Heart right ventricle (tissue), 16 donors: Measurements from ENCODE around the gene SESTD1. TPM values are rescaled to one million over a fixed set of nuclear protein-coding genes. Genes with fewer than 3 reads are reported as not detected.

ENCODE experiments used
- ATAC-seq, 8 donors: fragments of 200-7000 bp; cut with Tn5 transposase; one replicate each; pipeline ENCODE4 v1.9.1; 2020; ENCODE audit warnings: mild to moderate bottlenecking in 8 of 8, moderate library complexity in 8 of 8, moderate number of reproducible peaks in 1 of 8
- DNase-seq, 2 donors: peaks; one replicate each; pipeline ENCODE4 v3.0.0-alpha.2; 2020
- H3K27ac ChIP-seq, 10 donors: fragments of 200-600 bp; sonication (generic) in 2 of 10; one replicate each; pipeline versions ENCODE4 v1.5.0 to v1.8.0; 2020 to 2022; ENCODE audit warnings: mild to moderate bottlenecking in 3 of 10
- H3K27me3 ChIP-seq, 7 donors: fragments of 200-600 bp; one replicate each; pipeline ENCODE4 v1.8.0; 2021 to 2022; ENCODE audit warnings: mild to moderate bottlenecking in 2 of 7
- H3K36me3 ChIP-seq, 9 donors: fragments of 200-600 bp; sonication (generic) in 1 of 9; one replicate each; pipeline versions ENCODE4 v1.5.0 to v1.8.0; 2020 to 2022; ENCODE audit warnings: mild to moderate bottlenecking in 2 of 9
- H3K4me1 ChIP-seq, 9 donors: fragments of 200-600 bp; sonication (generic) in 1 of 9; one replicate each; pipeline versions ENCODE4 v1.5.0 to v1.8.0; 2020 to 2022; ENCODE audit warnings: mild to moderate bottlenecking in 4 of 9
- H3K4me3 ChIP-seq, 10 donors: fragments of 200-600 bp; sonication (generic) in 2 of 10; one replicate each; pipeline versions ENCODE4 v1.5.0 to v1.8.0; 2020 to 2022; ENCODE audit warnings: mild to moderate bottlenecking in 7 of 10, moderate library complexity in 2 of 10
- H3K9me3 ChIP-seq, 11 donors: fragments of 200-600 bp in 10 of 11; sonication (generic) in 2 of 11; one replicate each; pipeline versions ENCODE4 v1.5.0 to v1.8.0; 2013 to 2022; ENCODE audit warnings: mild to moderate bottlenecking in 2 of 11, control low read depth in 1 of 11, moderate library complexity in 1 of 11
- whole genome bisulfite sequencing, 2 donors: extraction: QIAGEN DNeasy Blood & Tissue Kit; methylation state at CpG; one replicate each; pipeline ENCODE4 v1.1.7; 2013; ENCODE audit warnings: inconsistent platforms in 1 of 2; 5-methylcytosine and 5-hydroxymethylcytosine counted together
- intact Hi-C, 10 donors: fragments of 100-400 bp; cut with DNase I; formaldehyde crosslinking; loops; one replicate each; pipeline versions ENCODE4 v1.11.1 to v1.14.2; 2022
- polyA plus RNA-seq, 2 donors: library from polyadenylated mRNA; stranded (reverse); fragments of 200-250 nt; gene quantifications; one replicate each; pipeline ENCODE4 v1.2.3, GENCODE V29; 2013
- total RNA-seq, 10 donors: library from RNA; stranded (reverse); fragmentation: NEBNext Ultra II Directional in 3 of 10; extraction: Animal tissue kit (Norgen Biotek cat#: 25700) in 3 of 10; gene quantifications; one replicate each; pipeline versions ENCODE4 v1.2.1 to v1.2.4, GENCODE V29; 2021 to 2023
- TF ChIP-seq, protein P1 (sequence below), 9 donors: fragments of 200-600 bp; sonication (generic) in 2 of 9; IDR thresholded peaks; one replicate each; pipeline versions ENCODE4 v1.5.0 to v1.8.0; 2021 to 2022; ENCODE audit warnings: antibody characterized with exemption in 9 of 9, mild to moderate bottlenecking in 5 of 9, moderate library complexity in 1 of 9
- donor health status: Arrhythmogenic right ventricular cardiomyopathy.
- donor health status: ischemic (EF 13 %, LVEDD 7.1; RV severe dilation, severe dysfunction).
- donor health status: healthy with polysubstance abuse.
- donor health status: DM: no; HTN: yes; CAD: no.
- donor health status: DM: no; HTN: no; CAD: no.
- donor health status: ischemic (EF 25% LVEDD 6.9; RV normal size, moderate dysfunction).
- donor health status: ischemic (EF 25% LVEDD 5.7; RV mildly dilated, moderate dysfunction).
- donor health status: healthy.
- donor health status: DM: yes; HTN: yes; CAD: no.
- donor health status: Ischemic cardiomyopathy.
- donor health status: ischemic (EF 35%, LVEDD 5.7; RV mildly dilated, moderate dysfunction).
- donor health status: nonischemic (EF 11% LVEDD 7.7; RV severe dilation, severe dysfunction).
- donor health status: DM: yes; HTN: yes; CAD: no.
- donor health status: PGD.
- donor health status: ischemic (EF 29% LVEDD 5.4; RV normal size, mild dysfunction).
- donor health status: nonischemic (EF 23%, LVEDD 6.1; RV moderate dilation, normal function).

Gene SESTD1
- total and polyA plus RNA-seq, 12 donors, result 6.0 to 41.7 (median 33.5) TPM

DNA sequence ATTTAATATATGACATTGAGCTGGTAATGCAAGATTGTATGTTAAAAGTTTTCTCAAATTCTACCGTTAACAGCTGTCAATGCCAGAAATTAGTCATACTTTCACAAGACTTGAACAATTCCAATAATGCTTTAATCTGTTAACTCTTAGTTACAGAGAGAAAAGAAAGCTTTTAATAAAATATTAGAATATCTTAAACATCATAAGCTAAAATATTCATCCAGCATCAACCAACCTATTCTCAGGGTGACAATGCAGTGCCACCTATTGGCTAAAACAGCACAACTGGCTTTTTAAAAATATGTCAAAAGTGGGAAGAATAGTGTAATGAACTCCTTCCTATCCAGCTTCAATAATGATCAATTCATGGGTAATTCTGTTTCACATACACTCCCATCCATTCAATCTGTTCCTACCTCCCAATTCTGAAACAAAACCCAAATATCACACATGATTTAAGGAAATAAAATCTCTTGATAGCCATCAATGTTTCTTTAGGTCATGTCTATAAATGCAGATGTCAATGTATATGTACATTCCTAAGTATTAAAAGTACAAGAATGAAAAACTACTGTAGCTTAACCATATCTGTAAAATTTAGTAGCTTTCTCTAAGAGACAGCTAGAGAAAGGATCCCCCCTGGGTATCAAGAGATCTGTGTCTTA lies 134.9 kb downstream of the SESTD1 start:
- ATAC-seq (no peak), DNase-seq (no peak)
- no peaks in the 10 kb centered on the region for H3K27me3 ChIP-seq
- H3K36me3 ChIP-seq, result peaks cover 0 to 33% (median 0%) of the 10 kb centered on the region in 9 donors
- H3K27ac ChIP-seq, result no peak overlapping the region
- intact Hi-C loops, result loop anchor here in 6 of 10 donors (5.0 to 10.0 kb wide), 6 partner anchors 75 to 215 kb away; partner anchors contain the start of gene CCDC141 (in 2 of the 6)
- WGBS, 2 donors, result 76 to 90% methylated on average over 1 of the region's 1 CpG
- H3K9me3 ChIP-seq, result no peaks in the 10 kb centered on the region
- TF ChIP-seq, protein P1, sequence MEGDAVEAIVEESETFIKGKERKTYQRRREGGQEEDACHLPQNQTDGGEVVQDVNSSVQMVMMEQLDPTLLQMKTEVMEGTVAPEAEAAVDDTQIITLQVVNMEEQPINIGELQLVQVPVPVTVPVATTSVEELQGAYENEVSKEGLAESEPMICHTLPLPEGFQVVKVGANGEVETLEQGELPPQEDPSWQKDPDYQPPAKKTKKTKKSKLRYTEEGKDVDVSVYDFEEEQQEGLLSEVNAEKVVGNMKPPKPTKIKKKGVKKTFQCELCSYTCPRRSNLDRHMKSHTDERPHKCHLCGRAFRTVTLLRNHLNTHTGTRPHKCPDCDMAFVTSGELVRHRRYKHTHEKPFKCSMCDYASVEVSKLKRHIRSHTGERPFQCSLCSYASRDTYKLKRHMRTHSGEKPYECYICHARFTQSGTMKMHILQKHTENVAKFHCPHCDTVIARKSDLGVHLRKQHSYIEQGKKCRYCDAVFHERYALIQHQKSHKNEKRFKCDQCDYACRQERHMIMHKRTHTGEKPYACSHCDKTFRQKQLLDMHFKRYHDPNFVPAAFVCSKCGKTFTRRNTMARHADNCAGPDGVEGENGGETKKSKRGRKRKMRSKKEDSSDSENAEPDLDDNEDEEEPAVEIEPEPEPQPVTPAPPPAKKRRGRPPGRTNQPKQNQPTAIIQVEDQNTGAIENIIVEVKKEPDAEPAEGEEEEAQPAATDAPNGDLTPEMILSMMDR (IDR thresholded peaks at IDR 0.05), result peak; percentile 31 to 80 (median 68)
- no peak overlapping the region for H3K4me3 ChIP-seq
- peaks cover 0 to 5% (median 0%) of the 10 kb centered on the region in 9 donors for H3K4me1 ChIP-seq

DNA sequence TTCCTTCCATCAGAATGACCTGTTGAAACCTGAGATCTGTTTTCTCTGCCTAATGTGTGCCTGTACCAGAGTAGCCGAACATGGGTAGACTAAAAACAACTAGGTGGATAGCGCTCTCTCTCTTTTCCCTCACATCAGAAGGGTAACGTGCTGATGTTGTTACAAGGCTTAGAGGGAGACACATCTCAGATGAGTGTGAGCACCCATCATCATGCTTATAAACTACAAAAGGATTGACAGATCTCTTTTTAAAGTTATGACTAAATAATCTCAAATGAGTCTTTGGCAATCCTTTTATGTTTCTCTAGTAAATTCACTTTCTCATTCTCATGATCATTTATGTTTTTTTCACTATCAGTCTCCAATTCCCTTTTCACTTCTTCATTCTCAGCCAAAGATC lies 139.2 kb downstream of the SESTD1 start:
- H3K9me3 ChIP-seq, result no peaks in the 10 kb centered on the region
- no peak overlapping the region for H3K27ac ChIP-seq
- peaks cover 0 to 20% (median 0%) of the 10 kb centered on the region in 9 donors for H3K4me1 ChIP-seq
- 75 to 95% methylated on average over 3 of the region's 3 CpGs for WGBS, 2 donors
- TF ChIP-seq, protein P1 (IDR thresholded peaks at IDR 0.05), result no peak
- ATAC-seq (no peak), DNase-seq (no peak)
- intact Hi-C loops, result loop anchor here in 6 of 10 donors (5.0 to 10.0 kb wide), 6 partner anchors 71 to 211 kb away; partner anchors contain the start of gene CCDC141 (in 2 of the 6)
- H3K4me3 ChIP-seq, result no peak overlapping the region
- H3K27me3 ChIP-seq, result no peaks in the 10 kb centered on the region
- H3K36me3 ChIP-seq, result peaks cover 0 to 31% (median 8%) of the 10 kb centered on the region in 9 donors

DNA sequence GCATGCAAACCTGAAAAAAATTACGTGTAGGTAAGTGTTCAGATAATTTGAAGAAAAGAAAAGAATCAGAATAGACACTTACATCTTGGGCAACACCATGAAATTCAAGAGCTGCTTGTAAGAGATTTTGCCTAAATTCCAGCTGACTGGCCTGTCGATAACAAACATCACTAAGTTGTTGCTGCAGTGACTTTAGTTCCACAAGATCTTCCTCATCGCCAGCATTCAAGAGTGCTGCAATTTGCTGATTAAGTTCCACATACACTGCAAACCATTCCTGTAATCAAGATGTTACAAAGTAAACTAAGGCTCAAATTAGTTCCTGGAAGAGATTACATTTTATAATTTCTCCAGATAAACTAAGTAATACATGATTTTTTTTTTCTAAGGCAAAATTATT lies 140.3 kb downstream of the SESTD1 start:
- ATAC-seq, result no peak
- TF ChIP-seq, protein P1 (IDR thresholded peaks at IDR 0.05), result no peak
- Histone ChIP-seq H3K27me3 (no peaks in the 10 kb centered on the region), H3K4me1 (peaks cover 0 to 24% (median 0%) of the 10 kb centered on the region in 9 donors), H3K36me3 (peaks cover 0 to 43% (median 15%) of the 10 kb centered on the region in 9 donors), H3K9me3 (no peaks in the 10 kb centered on the region), H3K4me3 (no peak overlapping the region), H3K27ac (no peak overlapping the region)
- WGBS, 2 donors, result 86 to 90% methylated on average over 3 of the region's 3 CpGs
- no peak for DNase-seq
- intact Hi-C loops, result loop anchor here in 6 of 10 donors (10.0 kb wide), 5 partner anchors 69 to 209 kb away; partner anchors contain the start of gene CCDC141 (in 2 of the 6)

DNA sequence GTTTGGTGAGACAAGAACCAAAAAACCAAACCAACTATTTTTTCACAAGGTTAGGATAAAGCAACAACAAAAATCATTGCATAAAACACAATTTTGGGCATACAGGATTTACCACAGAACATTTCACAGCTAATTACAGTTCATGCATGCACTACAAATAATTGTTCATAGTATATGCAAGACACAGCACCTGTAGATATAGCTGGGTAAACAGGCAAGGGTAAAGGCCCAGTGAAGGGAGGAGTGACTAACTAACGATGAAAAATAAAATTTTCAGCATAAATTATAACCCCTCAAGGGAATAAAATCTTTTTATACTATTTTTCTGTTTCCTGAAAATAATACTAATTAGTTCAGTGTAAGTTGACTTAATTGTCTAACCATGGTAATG lies 141.4 kb downstream of the SESTD1 start:
- intact Hi-C loops, result loop anchor here in 6 of 10 donors (10.0 kb wide), 5 partner anchors 68 to 208 kb away; partner anchors contain the start of gene CCDC141 (in 2 of the 6)
- peak overlapping the region in 1 of 10 donors; percentile 48 for H3K27ac ChIP-seq
- TF ChIP-seq, protein P1 (IDR thresholded peaks at IDR 0.05), result no peak
- peaks cover 0 to 44% (median 11%) of the 10 kb centered on the region in 9 donors for H3K36me3 ChIP-seq
- WGBS, 2 donors, result 97 to 100% methylated on average over 1 of the region's 1 CpG
- no peaks in the 10 kb centered on the region for H3K27me3 ChIP-seq
- no peak overlapping the region for H3K4me3 ChIP-seq
- H3K4me1 ChIP-seq, result peaks cover 0 to 31% (median 0%) of the 10 kb centered on the region in 9 donors
- H3K9me3 ChIP-seq, result no peaks in the 10 kb centered on the region
- ATAC-seq (no peak), DNase-seq (no peak)
